GM18520 (cell line): ENCODE results near the gene SERP2.
"Not testable (repeated sequence)": the region's sequence is repeated elsewhere in the genome, so short reads cannot be mapped to it uniquely, and the experiment has no call there.

Source experiments
- ATAC-seq: cut with Tn5 transposase; IDR thresholded peaks from one replicate; pipeline ENCODE4 v1.9.1; 2021; ENCODE audit not compliant: unreplicated experiment

SERP2 gene

DNA sequence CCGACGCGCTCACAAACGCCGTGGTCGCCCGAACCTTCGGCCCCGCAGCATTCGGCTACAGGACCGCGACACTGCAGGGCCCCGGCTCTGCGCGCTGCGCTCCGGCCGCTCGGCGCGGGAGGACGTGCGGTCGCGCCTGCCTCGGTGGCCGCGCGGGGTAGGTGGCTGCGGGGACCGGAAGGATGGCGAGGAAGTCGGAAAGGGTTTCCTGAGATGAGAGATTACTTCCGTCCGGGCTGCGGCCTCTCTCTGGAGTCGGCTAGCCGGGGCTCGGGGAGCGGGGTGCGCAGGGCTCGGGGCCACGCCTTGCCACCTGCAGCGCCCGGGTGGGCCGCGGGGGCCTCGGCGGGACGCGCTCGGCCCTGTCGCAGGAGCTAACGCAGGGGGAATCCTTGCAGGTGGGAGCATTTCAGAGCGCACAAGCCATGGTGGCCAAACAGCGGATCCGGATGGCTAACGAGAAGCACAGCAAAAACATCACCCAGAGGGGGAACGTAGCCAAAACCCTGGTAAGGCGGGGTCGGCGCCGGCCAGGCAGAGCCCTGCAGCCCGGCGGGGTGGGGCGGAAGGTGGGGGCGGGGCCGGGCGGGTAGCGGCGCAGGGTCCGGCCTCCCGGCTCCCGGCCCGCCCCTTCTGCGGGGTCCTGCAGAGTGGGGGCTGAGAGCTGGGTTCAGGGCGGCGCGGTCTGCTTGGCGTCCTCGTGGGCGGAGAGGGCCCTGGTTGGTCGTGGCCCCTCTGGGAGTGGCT, at the start of gene SERP2:
SERP2 (plus strand) TSS at position 224 of the 747 bp plus-strand sequence; CDS start at position 426, 202 bp downstream.
- ATAC-seq = no peak

- no peak for ATAC-seq
These were observed 46.7 kb upstream of the SERP2 start for GRCh38 chr13:44326961-44327360.

- not testable (repeated sequence) for ATAC-seq
These were observed 44.6 kb upstream of the SERP2 start for GRCh38 chr13:44329041-44329440.

DNA sequence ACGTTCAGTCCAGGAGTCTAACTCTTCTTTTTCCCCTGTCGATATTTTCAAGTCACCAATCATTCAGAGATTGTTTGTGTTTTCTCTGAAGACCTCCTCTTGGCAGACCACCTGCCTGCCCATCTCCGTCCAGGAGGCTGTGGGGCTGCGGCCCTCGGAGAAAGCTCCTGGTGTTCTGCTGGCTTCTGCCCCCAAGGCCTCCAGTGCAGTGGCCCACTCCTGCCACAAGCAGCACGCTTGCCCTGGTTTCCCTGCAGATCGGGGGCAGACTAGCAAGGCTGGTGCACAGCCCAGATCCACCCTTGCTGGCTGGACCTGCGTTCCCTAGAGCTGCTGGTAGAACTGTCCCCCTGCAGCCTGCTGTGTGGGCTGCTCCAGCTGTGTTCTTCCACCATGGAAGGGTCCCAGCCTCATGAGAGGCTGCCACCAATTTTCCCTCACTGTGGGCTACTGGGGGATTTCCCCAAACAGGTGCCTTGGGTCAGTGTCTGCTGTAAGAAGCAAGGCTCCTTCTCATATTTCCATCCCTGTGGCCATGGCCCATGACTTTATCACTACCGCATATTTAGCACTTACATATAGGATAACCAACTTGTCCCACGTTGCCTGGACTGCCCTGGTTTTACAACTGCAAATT, 43.6 kb upstream of the SERP2 start:
- ATAC-seq = no peak

GRCh38 chr13:44331446-44331845, 42.2 kb upstream of the SERP2 start:
- ATAC-seq = no peak

- ATAC-seq = no peak
These were observed 41.4 kb upstream of the SERP2 start for GRCh38 chr13:44331912-44332851.

GRCh38 chr13:44333950-44334655, 39.5 kb upstream of the SERP2 start:
- no peak for ATAC-seq

- ATAC-seq = no peak
These were observed 38.9 kb upstream of the SERP2 start for GRCh38 chr13:44334751-44335150.

DNA sequence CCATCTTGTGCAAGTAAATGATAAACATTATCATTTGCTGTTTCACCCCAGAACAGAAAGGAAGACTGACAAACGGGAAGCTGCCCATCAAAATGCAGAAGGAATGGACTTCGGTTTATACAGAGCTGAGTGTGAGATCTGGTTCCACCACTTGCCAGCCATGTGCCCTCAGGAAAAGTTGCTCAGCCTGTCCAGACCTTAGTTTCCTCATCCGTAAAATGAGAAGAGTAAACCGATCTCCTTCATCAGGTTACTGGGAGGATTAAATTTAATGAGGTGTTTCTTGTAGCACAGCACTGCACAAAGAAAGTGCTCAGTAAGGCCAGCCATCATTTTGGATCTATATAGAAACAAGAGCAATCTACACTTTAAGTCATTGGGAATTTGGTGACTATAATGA, 36.7 kb upstream of the SERP2 start:
- ATAC-seq = no peak

DNA sequence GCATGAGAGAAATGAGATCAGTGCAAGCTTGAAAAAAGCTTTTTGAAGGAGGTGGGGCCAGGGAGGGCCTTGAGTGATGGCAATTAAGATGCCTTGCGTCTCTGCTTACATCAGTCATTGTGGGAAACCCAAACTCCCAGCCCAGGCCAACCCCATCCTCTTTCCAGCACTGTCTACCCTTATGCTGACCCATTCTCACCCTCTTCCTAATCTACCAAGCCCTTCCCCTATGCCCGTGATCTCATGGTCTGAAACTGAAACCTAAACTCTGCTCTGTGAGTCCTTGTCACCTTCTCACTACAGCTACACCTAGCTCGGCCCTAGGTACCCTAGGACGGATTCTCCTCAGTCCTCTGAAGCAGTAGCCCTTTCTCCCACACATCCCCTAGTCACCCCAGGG, 36.0 kb upstream of the SERP2 start:
- no peak for ATAC-seq

- peak; percentile 54 for ATAC-seq
These were observed 33.1 kb upstream of the SERP2 start for GRCh38 chr13:44340508-44340907.

GRCh38 chr13:44342741-44343140, 30.9 kb upstream of the SERP2 start:
- ATAC-seq = no peak

DNA sequence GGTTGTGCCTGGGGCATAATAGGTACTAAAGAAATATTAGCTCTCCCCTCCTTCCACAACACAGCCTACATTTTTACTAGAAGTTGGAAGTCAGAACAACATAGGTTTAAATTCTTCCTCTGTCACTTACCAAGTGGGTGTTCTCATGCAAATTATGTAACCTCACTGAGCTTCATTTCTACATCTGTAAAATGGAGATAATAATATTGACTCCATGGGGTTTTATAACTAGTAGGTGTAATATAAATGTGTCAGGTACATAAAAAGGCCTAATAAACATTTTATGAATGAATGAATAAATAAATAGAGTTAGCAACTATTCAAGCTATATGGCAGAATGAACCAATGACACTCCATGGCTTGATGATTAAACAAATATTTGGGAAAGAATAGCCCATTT, 27.1 kb upstream of the SERP2 start:
- no peak for ATAC-seq

GRCh38 chr13:44347301-44347700, 26.3 kb upstream of the SERP2 start:
- no peak for ATAC-seq

DNA sequence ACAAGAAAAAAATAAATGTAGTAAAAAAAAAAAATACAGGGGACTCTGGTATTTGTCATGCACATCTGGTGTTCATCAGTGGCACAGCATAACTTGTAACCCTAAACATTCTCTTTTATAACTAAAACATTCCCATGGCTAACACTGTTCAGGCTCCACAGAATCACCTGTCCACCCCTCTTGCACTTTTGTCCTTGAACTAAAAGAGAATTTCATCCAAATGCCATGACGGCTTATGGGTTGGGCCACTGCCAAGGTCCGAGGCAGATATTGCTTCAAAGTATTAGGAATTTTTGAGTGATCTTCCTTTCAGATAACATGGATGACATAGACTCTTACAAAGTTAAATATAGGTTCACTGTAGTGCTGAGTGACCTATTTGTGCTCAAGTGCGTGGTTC, 25.7 kb upstream of the SERP2 start:
- ATAC-seq = no peak

DNA sequence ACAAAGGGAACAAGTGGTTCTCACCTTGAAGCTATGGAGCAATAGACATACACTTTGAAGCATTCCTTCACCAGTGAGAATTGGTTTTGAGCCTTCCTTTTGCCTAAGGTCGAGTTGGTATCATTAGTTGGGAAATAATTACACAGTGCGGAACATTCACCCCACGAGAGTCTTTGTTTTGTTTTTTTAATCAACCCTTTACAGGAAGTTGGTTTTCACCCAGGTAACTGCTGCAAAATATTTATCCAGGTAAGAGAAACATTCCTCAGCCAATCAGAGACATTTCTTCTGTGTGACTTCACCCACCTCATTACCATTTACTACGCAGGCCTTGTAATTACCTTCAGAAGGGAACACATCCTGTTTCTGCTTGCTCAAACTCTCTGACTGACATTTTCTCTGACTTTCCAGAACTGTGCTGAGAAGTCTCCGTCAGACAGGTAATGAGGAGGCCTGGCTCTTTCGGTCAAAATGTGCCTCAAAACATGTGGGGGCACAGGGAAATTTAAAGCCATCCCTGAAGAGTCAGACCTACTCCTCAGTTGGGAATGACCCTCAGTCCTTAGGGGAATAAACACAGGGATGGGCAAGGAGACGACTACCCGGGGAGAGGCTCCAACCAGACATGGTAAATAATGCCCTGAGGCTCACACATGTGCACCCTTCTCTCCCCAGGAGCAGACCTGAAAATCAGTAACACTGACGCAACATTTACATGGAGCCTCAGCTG, 22.7 kb upstream of the SERP2 start:
- no peak for ATAC-seq

DNA sequence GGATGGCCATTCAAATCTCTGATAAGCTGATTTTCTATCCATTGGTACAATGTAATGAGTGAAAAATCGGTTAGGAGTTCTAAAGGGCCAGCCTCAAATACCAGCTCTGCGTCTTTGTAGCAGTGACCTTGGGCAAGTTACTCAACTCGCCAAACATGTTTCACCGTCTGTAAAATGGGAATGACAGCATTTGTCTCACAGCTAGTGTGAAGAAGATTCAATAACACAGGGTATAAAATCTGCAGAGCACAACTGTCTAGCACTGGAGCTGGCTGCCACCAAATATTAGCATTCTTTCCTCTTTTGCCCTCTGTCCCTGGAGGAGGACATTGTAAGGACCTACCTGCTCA, 22.1 kb upstream of the SERP2 start:
- ATAC-seq = no peak

DNA sequence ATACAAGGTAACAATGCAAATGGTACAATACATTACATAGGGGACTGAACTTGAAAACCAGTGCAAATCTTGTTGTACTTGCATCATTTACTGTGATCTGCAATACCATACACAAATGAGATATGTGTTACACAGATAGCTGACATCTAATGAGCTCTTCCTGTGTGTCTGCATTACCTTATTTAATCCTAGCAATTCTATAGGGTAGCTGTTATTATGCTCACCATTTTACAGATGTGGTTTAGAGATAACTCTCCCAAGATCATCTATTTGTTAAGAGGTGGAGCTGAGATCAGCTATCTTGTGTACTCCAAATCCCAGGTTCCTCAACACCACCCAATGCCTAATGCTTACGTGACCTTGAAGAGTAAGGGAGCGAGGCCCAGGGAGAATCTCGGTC, 21.4 kb upstream of the SERP2 start:
- ATAC-seq = no peak

DNA sequence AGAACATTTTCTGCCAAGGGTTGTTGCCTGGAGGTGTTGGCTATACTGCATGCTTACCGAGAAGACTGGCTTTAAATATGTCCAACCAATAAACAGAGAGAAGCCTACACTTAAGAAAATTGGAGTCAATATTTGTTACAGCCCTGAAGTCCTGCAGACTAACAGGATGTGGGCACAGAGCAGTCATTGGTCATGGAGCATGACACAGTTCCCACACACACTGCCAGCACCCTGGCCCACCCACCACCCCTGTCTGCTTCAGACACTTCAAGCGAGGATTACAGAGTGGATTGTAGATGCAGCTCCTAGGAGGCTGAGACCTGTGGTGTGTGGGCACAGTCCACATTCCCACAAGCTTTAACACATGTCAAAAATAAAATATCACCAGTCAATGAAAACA, 21.0 kb upstream of the SERP2 start:
- no peak for ATAC-seq

GRCh38 chr13:44354331-44354730, 19.3 kb upstream of the SERP2 start:
- no peak for ATAC-seq
